Stimulated activated CD4-positive, alpha-beta T cell treated with anti-CD3 and anti-CD28 coated beads, TNF-alpha, amount 100 ng/mL, for 1 hour (primary cell): Measurements from ENCODE around the gene DPP8.

ENCODE experiments used
- DNase-seq, 3 donors: peaks; one replicate each; pipeline ENCODE4 v3.0.0-alpha.2; 2020; ENCODE audit warnings: low read depth in 3 of 3, low spot score in 1 of 3

The DPP8 gene

GRCh38 chr15:65426216-65426853, 91.2 kb downstream of the DPP8 start:
- no peak for DNase-seq

DNA sequence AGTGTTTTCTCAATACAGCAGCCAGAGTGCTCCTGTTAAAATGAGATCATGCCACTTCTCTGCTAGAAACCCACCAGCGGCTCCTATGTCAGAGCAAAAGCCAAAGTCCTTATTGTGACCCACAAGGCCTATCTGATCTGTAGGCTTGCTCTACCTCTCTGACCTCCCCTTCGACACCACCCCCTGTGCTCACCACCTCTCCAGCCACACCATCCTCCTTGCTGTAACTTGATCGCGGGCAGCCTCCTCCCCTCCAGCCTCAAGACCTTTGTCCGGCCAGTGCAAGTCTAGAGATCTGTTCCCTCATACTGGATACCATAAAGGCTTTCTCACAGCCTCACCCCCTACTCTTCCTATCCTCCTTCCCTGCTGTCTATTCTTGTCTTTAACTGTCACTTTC, 92.8 kb downstream of the DPP8 start:
- DNase-seq = no peak

DNA sequence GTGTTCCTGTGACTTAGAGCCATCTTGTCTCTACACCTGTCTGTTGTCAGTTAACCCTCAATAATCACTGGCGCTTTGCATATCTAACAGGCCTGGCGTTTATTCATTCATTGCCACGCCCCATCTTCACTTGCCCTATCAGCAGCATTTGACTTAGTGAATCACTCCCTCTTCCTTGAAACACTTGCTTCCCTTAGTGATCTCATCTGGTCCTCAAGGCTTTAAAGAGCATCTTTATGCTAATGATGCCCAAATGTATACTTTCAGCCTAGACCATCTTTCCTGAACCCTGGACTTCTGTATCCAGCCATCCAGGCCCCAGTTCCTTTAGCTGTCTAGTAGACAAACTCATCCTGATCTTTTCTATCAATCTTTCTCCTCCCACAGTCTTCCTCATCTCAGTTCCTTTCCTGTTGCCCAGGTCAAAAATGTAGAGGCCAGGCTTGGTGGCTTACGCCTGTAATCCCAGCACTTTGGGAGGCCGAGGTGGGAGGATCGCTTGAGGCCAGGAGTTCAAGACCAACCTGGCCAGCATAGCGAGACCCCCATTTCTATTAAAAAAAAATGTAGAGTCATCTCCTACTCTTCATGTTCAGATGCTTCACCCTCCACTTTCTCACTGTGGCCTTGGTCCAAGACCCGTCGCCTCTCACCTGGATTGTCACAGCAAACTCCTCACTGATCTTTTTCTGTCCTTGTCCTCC, 93.4 kb downstream of the DPP8 start:
- no peak for DNase-seq

DNA sequence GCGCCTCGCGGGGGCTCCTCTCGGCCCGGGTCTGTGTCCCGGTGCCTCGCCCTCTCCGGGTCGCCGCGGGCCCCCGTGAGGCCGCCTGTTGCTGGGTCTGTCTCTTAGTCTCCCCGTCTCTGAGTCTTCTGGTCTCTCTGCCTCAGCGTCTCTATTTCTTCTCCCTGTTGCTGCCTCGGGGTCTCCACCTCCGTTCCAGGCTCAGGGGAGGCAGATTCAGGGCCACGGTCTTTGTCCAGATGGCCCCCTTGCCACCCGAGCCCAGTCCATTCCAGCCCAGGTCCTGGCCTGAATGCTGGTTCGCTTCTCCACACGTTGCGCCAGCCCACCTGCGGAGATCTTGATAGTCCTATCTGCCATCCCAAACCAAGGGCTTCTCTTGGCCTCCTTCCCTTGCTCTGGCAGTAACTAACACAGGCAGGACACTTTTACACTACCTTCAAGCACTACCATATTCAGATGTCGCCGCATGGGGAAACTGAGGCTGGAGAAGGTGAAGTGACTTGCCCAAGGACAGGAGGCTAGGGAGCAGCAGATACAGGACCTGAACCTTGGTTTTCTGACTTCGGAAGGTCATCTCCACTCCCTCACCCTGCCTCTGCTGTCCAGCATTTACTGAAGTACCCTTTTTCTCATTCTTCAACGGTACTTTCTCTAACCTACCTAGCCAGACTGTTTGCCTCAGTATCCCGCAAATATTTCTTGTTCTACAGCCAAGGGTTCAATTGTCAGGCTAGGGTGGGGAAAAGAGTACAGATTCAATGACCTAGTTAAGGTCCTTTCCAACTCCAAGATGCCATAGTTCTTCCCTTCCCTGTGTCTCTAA, 94.1 kb downstream of the DPP8 start:
- DNase-seq = no peak

DNA sequence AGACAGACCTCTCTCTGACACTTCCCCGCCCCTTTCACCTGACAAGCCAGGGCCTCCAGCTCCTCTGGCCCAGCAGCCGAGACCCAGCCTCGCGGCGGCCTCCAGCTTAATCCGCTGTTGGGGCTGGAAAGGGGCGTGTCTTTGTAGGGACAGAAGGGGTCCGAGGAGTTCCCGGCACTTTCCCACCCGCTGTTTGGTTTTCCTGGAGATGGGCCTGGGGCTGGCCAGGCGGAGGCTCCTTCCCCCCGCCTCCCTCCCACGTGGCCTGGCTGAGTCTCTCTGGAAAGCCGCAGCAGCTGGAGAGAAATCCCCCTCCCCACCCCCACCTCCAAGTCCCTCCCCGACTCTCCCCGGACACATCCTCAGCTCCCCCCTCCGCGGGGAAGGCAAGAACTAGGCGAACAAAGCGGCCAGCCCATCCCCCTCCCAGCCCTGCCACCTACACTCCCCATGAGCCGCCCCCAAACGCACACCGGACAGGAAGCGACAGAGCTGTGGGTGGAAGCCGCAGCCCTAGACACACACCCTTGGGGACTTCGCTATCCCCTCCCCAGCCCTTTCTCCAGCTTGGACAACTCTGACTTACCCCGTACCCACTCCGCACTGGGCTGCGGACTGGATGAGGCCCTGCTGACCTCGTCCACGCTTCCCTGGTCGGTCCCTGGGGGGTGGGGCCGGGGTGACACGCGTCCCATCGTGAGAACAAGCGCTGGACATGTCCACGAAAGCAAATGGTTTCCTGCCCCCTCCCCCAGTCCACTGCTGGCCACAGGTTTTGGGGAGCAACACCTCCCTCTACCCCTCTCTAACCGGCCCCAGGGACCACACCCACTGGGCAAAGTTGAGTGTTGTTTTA, 95.9 kb downstream of the DPP8 start:
- no peak for DNase-seq

- DNase-seq = no peak
Observed at GRCh38 chr15:65420975-65421359, 96.5 kb downstream of the DPP8 start.

- no peak for DNase-seq
Observed at GRCh38 chr15:65418596-65418995, 98.9 kb downstream of the DPP8 start.

- DNase-seq = no peak
Observed at GRCh38 chr15:65416845-65417416, 100.6 kb downstream of the DPP8 start.

- DNase-seq = no peak
Observed at GRCh38 chr15:65414841-65415621, 102.5 kb downstream of the DPP8 start.

- no peak for DNase-seq
Observed at GRCh38 chr15:65413760-65414144, 103.7 kb downstream of the DPP8 start.

GRCh38 chr15:65413051-65413759, 104.3 kb downstream of the DPP8 start:
- no peak for DNase-seq

GRCh38 chr15:65412556-65412955, 104.9 kb downstream of the DPP8 start:
- no peak for DNase-seq

- DNase-seq = no peak
Observed at GRCh38 chr15:65411465-65412071, 105.9 kb downstream of the DPP8 start.

DNA sequence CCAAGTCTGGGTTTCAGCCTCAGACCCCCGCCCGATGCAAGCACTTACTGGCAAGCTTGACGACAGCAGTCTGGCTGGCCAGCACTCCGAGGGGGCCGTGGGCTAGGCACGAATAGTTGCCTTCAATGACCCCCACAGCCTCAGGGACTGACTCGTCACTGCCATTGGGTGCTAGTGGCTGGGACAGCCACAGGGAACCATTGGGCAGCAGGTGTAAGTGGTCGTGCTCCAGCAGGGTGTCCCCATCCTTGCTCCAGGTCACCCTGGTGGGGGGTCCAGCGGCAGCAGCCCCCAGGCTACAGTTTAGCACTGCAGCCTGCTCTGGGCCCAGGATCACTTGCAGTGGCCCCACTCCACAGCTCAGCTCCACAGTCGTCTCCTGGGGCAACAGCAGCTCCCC, 106.5 kb downstream of the DPP8 start:
- no peak for DNase-seq

DNA sequence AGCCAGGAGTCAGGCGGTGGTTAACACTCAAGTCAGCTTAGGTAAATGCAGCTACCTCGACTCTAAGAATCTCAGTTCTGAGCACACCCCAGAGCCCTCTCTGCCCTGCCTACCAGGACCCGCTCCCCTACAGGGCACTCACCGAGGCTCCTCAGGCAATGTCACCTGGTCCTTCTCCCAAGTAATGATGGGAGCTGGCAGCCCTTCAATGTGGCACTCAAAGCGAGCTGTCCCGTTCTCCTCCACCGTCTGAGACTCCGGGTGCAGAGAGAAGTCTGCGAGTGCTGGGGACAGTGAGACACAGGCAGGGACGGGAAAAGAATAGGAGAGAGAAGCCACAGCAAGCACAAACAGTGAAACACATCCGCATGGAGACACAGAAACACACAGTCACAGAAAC, 107.5 kb downstream of the DPP8 start:
- DNase-seq = no peak

DNA sequence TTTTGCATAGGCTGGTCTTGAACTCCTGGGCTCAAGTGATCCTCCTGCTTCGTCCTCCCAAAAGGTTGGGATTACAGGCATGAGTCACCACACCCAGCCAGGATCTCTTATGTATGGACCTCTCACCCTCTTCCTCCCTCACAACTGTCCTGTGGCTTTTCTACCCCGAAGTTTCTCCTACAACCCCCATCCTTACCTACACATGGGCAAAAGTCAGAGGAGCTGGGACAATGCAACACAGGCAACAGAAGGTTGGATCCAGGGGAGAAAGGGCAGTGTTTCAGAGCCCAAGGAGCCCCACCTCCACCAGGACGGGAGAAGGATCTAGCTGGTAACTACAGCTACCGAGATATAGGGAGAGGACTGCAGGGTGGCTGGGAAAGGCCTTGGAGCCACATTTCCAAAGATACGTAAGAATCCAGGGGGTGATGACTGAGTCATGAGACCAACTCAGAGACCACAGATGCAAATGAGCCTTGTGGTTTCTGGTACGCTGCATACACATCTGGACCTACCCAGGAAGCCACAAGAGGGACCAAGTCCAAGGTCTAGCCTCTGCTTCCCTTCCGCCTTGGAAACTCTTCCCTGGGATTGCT, 108.4 kb downstream of the DPP8 start:
- DNase-seq = no peak

DNA sequence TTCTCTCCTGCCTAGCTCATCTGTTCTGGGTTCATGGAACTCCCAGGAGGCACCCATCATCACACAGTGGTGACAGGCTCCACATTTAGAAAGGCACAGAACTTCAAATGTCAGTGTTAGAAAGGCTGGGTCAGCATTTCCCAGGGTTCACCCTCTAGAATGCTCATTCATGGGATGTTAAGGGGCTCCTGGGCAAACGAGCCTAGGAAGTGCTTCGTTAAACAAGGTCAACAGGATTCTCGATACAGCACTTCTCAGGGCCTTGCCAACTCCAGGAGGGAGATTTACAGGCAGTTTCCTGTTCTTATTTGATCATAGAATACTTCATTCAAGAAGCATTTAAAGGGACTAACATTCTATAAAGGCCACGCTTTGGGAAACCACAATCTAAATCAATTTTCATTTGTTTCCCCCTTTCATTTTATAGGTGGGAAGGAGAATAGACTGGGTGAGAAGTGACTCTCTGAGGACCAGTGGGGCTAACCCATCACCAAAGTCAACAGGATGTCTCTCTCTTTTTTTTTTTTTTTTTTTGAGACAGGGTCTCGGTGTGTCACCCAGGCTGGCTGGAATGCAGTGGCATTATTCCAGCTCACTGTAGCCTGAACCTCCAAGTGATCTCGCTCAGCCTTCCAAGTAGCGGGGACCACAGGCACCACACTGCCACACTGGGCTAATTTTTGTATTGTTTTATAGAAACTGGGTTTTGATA, 109.0 kb downstream of the DPP8 start:
- no peak for DNase-seq

- DNase-seq = no peak
Observed at GRCh38 chr15:65406424-65407000, 111.0 kb downstream of the DPP8 start.
